Nephron (organoid): ENCODE data around the gene HOXC11.

ENCODE experiments used
- H3K27ac Mint-ChIP-seq, 3 experiments: 2 replicates each; pipeline ENCODE4 v1.8.0; 2020; ENCODE audit warnings: mixed read lengths in 3 of 3, mild to moderate bottlenecking in 2 of 3, moderate library complexity in 1 of 3
- H3K27me3 Mint-ChIP-seq: 2 replicates; pipeline ENCODE4 v1.8.0; 2021; ENCODE audit warnings: low read depth, mild to moderate bottlenecking, moderate library complexity, mixed read lengths
- H3K36me3 Mint-ChIP-seq: 2 replicates; pipeline ENCODE4 v1.8.0; 2020; ENCODE audit warnings: low read depth, mixed read lengths
- H3K4me1 Mint-ChIP-seq: 2 replicates; pipeline ENCODE4 v1.8.0; 2020; ENCODE audit warnings: mixed read lengths
- H3K4me3 Mint-ChIP-seq, 3 experiments: 2 replicates each; pipeline ENCODE4 v1.8.0; 2020; ENCODE audit warnings: mild to moderate bottlenecking in 3 of 3, mixed read lengths in 3 of 3, moderate library complexity in 2 of 3
- H3K9me3 Mint-ChIP-seq: 2 replicates; pipeline ENCODE4 v1.8.0; 2020; ENCODE audit warnings: mixed read lengths
- CTCF ChIP-seq, 3 experiments: fragments of 200-600 bp; sonication (generic); IDR thresholded peaks; one replicate each; pipeline ENCODE4 v1.5.0; 2021; ENCODE audit warnings: antibody characterized with exemption in 3 of 3; ENCODE audit not compliant: unreplicated experiment in 3 of 3

Gene HOXC11

GRCh38 chr12:53952335-53952694, 20.6 kb upstream of the HOXC11 start:
- Mint-ChIP-seq H3K4me3 (no peak overlapping the region), H3K4me1 (peaks cover 6% of the 10 kb centered on the region), H3K27me3 (peaks cover 100% of the 10 kb centered on the region), H3K27ac (no peak overlapping the region), H3K36me3 (no peaks in the 10 kb centered on the region), H3K9me3 (no peaks in the 10 kb centered on the region)
- no peak for TF ChIP-seq CTCF (IDR thresholded peaks at IDR 0.05; ENCODE audit: unreplicated experiment in 3 of 3)

GRCh38 chr12:53952871-53953734, 19.8 kb upstream of the HOXC11 start:
- Mint-ChIP-seq H3K4me3 (no peak overlapping the region), H3K9me3 (no peaks in the 10 kb centered on the region), H3K27me3 (peaks cover 100% of the 10 kb centered on the region), H3K36me3 (no peaks in the 10 kb centered on the region), H3K27ac (no peak overlapping the region), H3K4me1 (peaks cover 6% of the 10 kb centered on the region)
- TF ChIP-seq CTCF (IDR thresholded peaks at IDR 0.05; ENCODE audit: unreplicated experiment in 3 of 3): no peak

GRCh38 chr12:53953831-53954693, 18.9 kb upstream of the HOXC11 start:
- H3K4me3 Mint-ChIP-seq: no peak overlapping the region

GRCh38 chr12:53954694-53955035, 18.3 kb upstream of the HOXC11 start, which contains the start of gene HOXC12:
HOXC12 (plus strand) TSS chr12:53954903; CDS start chr12:53954930, 27 bp downstream.
- no peak for TF ChIP-seq CTCF (IDR thresholded peaks at IDR 0.05; ENCODE audit: unreplicated experiment in 3 of 3)
- H3K27me3 Mint-ChIP-seq: peaks cover 100% of the 10 kb centered on the region
- H3K36me3 Mint-ChIP-seq: no peaks in the 10 kb centered on the region
- H3K4me3 Mint-ChIP-seq: no peak within 1 kb of the TSS
- H3K27ac Mint-ChIP-seq: no peak within 1 kb of the TSS
- H3K9me3 Mint-ChIP-seq: no peaks in the 10 kb centered on the region
- peaks cover 6% of the 10 kb centered on the region for H3K4me1 Mint-ChIP-seq

More at GRCh38 chr12:53953831-53954693, 18.9 kb upstream of the HOXC11 start:
- Mint-ChIP-seq H3K36me3 (no peaks in the 10 kb centered on the region), H3K9me3 (no peaks in the 10 kb centered on the region), H3K27ac (no peak overlapping the region), H3K4me1 (peaks cover 6% of the 10 kb centered on the region), H3K27me3 (peaks cover 100% of the 10 kb centered on the region)
- TF ChIP-seq CTCF (IDR thresholded peaks at IDR 0.05; ENCODE audit: unreplicated experiment in 3 of 3): no peak

GRCh38 chr12:53955036-53955775, 17.7 kb upstream of the HOXC11 start:
- H3K4me3 Mint-ChIP-seq: no peak overlapping the region
- no peak overlapping the region for H3K27ac Mint-ChIP-seq
- no peak for TF ChIP-seq CTCF (IDR thresholded peaks at IDR 0.05; ENCODE audit: unreplicated experiment in 3 of 3)
- peaks cover 6% of the 10 kb centered on the region for H3K4me1 Mint-ChIP-seq
- no peaks in the 10 kb centered on the region for H3K9me3 Mint-ChIP-seq
- H3K36me3 Mint-ChIP-seq: no peaks in the 10 kb centered on the region
- H3K27me3 Mint-ChIP-seq: peaks cover 100% of the 10 kb centered on the region
